HepG2 (cell line): ENCODE measurements around the gene OSBPL5. TPM values are rescaled to one million over a fixed set of nuclear protein-coding genes. Genes with fewer than 3 reads are reported as not detected.

Experiments used
- ATAC-seq: fragments of 200-7000 bp; cut with Tn5 transposase; 3 replicates; pipeline ENCODE4 v1.9.1; 2020; ENCODE audit warnings: mild to moderate bottlenecking, moderate library complexity
- BruUV-seq: library from RNA; stranded (reverse); fragments of 400-500 nt; replicated peaks from 2 replicates; lab custom pipeline; 2021; lab: Mats Ljungman, UMichigan
- CTCF ChIA-PET: fragments of 300-600 bp; formaldehyde crosslinking; extraction: SDS; loops from one replicate; lab custom pipeline; 2021; ENCODE audit warnings: low total read pairs, inconsistent platforms, low intra/inter-chr PET ratio; lab: Yijun Ruan, JAX
- POLR2A ChIA-PET: fragments of 350-600 bp; sonication (Branson Sonifier 250); formaldehyde crosslinking; loops from one replicate; lab custom pipeline; 2020; ENCODE audit warnings: antibody characterized with exemption, inconsistent platforms; lab: Yijun Ruan, JAX
- DNase-seq: peaks from one replicate; pipeline ENCODE4 v3.0.0-alpha.2; 2015; ENCODE audit warnings: low spot score
- FAIRE-seq: peaks from 3 replicates; lab custom pipeline; 2011; peaks lifted over from hg19 to GRCh38; lab: Jason Lieb, UNC
- H2AFZ ChIP-seq: one replicate; pipeline ENCODE4 v1.6.1; 2011; ENCODE audit warnings: low read length, inconsistent platforms
- H3K27ac ChIP-seq: fragments of 300-600 bp; 3 replicates; pipeline ENCODE4 v1.8.0; 2011; ENCODE audit warnings: mixed run types, mild to moderate bottlenecking, mixed read lengths, low read length, inconsistent platforms; ENCODE audit not compliant: insufficient read depth; ENCODE audit errors: extremely low read length
- H3K27me3 ChIP-seq, 2 experiments: fragments of 200-600 bp in 1 of 2; 2 replicates in 1 of 2; 3 replicates in 1 of 2; pipeline versions ENCODE4 v1.6.0 to v1.8.0; 2011; ENCODE audit warnings: low read length in 2 of 2, mild to moderate bottlenecking in 2 of 2, moderate library complexity in 2 of 2, inconsistent platforms in 1 of 2; ENCODE audit not compliant: insufficient read depth in 2 of 2, control insufficient read depth in 1 of 2
- H3K36me3 ChIP-seq, 2 experiments: fragments of 200-600 bp in 1 of 2; replicated peaks in 1 of 2; 2 replicates in 1 of 2; 3 replicates in 1 of 2; pipeline versions ENCODE4 v1.5.1 to v1.8.0; 2011; ENCODE audit warnings: low read length in 2 of 2, inconsistent platforms in 1 of 2; ENCODE audit not compliant: insufficient read depth in 2 of 2, control insufficient read depth in 1 of 2
- H3K4me1 ChIP-seq: 2 replicates; pipeline ENCODE4 v1.5.1; 2012; ENCODE audit warnings: low read length, inconsistent platforms; ENCODE audit not compliant: insufficient read depth
- H3K4me2 ChIP-seq: 2 replicates; pipeline ENCODE4 v1.6.0; 2011; ENCODE audit warnings: low read depth, low read length, inconsistent platforms
- H3K4me3 ChIP-seq, 3 experiments: fragments of 200-600 bp in 1 of 3; sonication (generic), shearing (Covaris generic) in 1 of 3; replicated peaks in 1 of 3; 2 replicates each; pipeline ENCODE4 v1.5.1; 2011 to 2016; ENCODE audit warnings: low read length in 3 of 3, inconsistent platforms in 2 of 3, low read depth in 2 of 3, mild to moderate bottlenecking in 2 of 3, control low read depth in 1 of 3, mixed read lengths in 1 of 3; ENCODE audit not compliant: insufficient read depth in 1 of 3
- H3K79me2 ChIP-seq: one replicate; pipeline ENCODE4 v1.6.1; 2011; ENCODE audit warnings: low read length, inconsistent platforms; ENCODE audit not compliant: insufficient read depth
- H3K9ac ChIP-seq: 2 replicates; pipeline ENCODE4 v1.6.0; 2011; ENCODE audit warnings: mild to moderate bottlenecking, low read depth, low read length, inconsistent platforms; ENCODE audit not compliant: insufficient read depth
- H3K9me3 ChIP-seq: 2 replicates; pipeline ENCODE4 v1.5.1; 2012; ENCODE audit warnings: mild to moderate bottlenecking, low read length
- H4K20me1 ChIP-seq: 2 replicates; pipeline ENCODE4 v1.6.0; 2011; ENCODE audit warnings: inconsistent platforms, mild to moderate bottlenecking, low read length, moderate library complexity; ENCODE audit not compliant: insufficient read depth
- FOXK1 ChIP-seq: sonication (generic); formaldehyde crosslinking; IDR thresholded peaks from 2 replicates; pipeline ENCODE4 v1.4.0; 2020; ENCODE audit warnings: low read depth, missing genetic modification reagents, borderline replicate concordance
- NCOA1 ChIP-seq: sonication (generic); formaldehyde crosslinking; IDR thresholded peaks from 2 replicates; pipeline ENCODE4 v1.9.0; 2021; ENCODE audit warnings: missing genetic modification reagents
- ZNF496 ChIP-seq: sonication (generic); formaldehyde crosslinking; IDR thresholded peaks from 2 replicates; pipeline ENCODE4 v1.8.1; 2023; ENCODE audit warnings: mild to moderate bottlenecking, moderate library complexity, missing genetic modification reagents; ENCODE audit not compliant: insufficient replicate concordance
- ZNF616 ChIP-seq: sonication (generic); formaldehyde crosslinking; IDR thresholded peaks from 2 replicates; pipeline ENCODE4 v1.5.0; 2020; ENCODE audit warnings: low read depth, mild to moderate bottlenecking, missing genetic modification reagents
- WGBS: methylation state at CpG from one replicate; pipeline ENCODE4 v1.1.6; 2017; ENCODE audit warnings: low lambda C conversion rate; 5-methylcytosine and 5-hydroxymethylcytosine counted together
- in situ Hi-C: cut with HindIII; loops from 2 replicates; pipeline ENCODE4 v1.10.0; 2017; ENCODE audit warnings: low pct_unique_long_range_greater_than_20kb; ENCODE audit not compliant: extremely low pct_ligation_motif_present
- intact Hi-C: fragments of 100-400 bp; cut with micrococcal nuclease; formaldehyde crosslinking; loops from one replicate; pipeline ENCODE4 v1.10.0; 2022; ENCODE audit not compliant: unreplicated experiment
- polyA plus RNA-seq, 8 experiments: library from polyadenylated mRNA; depleted of rRNA in 3 of 8; stranded (reverse) in 7 of 8; unstranded in 1 of 8; fragments of >200 nt; fragmentation: Illumina TruSeq in 4 of 8; extraction: Trizol in 4 of 8; gene quantifications; 2 replicates each; pipeline versions ENCODE4 v1.2.1 to v1.2.3, GENCODE V29; 2011 to 2016; ENCODE audit warnings: low read depth in 4 of 8, missing spikeins in 1 of 8, mixed read lengths in 1 of 8; ENCODE audit not compliant: insufficient read depth in 1 of 8
- total RNA-seq, 5 experiments: library from RNA; depleted of rRNA; stranded (reverse); fragments of >200 nt; fragmentation: Illumina TruSeq; extraction: Trizol; gene quantifications; 2 replicates each; pipeline ENCODE4 v1.2.3, GENCODE V29; 2016; ENCODE audit warnings: low read depth in 1 of 5
- TF ChIP-seq, protein P1 (sequence below), 2 experiments: sonication (generic) in 1 of 2; formaldehyde crosslinking in 1 of 2; IDR thresholded peaks; 2 replicates each; pipeline versions ENCODE4 v1.4.0 to v1.6.1; 2016 to 2020; ENCODE audit warnings: borderline replicate concordance in 1 of 2, low read depth in 1 of 2, mild to moderate bottlenecking in 1 of 2, missing genetic modification reagents in 1 of 2

OSBPL5 gene
- total and polyA plus RNA-seq, 2 of the 13 experiments (the other 11 are each of a cell fraction or from before 2014, with no cell fraction given) = not detected

DNA sequence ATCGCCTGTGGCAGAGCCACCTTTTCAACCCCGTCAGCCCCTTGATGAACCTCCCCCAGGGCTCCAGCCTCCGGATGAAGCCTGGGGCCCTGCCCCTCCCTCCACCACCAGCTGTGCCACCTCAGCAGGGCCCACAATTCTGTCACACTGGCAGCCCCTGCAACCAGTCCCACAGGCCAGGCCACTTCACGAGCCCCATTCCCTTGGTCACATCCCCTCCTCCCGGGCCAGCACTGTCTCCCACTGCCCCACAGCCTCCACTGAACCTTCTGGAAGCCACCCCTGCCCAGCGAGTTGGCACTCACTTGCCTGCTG is 19.9 kb downstream of the OSBPL5 start (continued):
- TF ChIP-seq, protein P1, sequence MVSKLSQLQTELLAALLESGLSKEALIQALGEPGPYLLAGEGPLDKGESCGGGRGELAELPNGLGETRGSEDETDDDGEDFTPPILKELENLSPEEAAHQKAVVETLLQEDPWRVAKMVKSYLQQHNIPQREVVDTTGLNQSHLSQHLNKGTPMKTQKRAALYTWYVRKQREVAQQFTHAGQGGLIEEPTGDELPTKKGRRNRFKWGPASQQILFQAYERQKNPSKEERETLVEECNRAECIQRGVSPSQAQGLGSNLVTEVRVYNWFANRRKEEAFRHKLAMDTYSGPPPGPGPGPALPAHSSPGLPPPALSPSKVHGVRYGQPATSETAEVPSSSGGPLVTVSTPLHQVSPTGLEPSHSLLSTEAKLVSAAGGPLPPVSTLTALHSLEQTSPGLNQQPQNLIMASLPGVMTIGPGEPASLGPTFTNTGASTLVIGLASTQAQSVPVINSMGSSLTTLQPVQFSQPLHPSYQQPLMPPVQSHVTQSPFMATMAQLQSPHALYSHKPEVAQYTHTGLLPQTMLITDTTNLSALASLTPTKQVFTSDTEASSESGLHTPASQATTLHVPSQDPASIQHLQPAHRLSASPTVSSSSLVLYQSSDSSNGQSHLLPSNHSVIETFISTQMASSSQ (IDR thresholded peaks at IDR 0.05; ENCODE audit: low read depth) = no peak
- TF ChIP-seq, protein P1 (CRISPR knock-in tag; IDR thresholded peaks at IDR 0.05; ENCODE audit: borderline replicate concordance) = no peak
- TF ChIP-seq ZNF496 (CRISPR knock-in tag) = no peak

DNA sequence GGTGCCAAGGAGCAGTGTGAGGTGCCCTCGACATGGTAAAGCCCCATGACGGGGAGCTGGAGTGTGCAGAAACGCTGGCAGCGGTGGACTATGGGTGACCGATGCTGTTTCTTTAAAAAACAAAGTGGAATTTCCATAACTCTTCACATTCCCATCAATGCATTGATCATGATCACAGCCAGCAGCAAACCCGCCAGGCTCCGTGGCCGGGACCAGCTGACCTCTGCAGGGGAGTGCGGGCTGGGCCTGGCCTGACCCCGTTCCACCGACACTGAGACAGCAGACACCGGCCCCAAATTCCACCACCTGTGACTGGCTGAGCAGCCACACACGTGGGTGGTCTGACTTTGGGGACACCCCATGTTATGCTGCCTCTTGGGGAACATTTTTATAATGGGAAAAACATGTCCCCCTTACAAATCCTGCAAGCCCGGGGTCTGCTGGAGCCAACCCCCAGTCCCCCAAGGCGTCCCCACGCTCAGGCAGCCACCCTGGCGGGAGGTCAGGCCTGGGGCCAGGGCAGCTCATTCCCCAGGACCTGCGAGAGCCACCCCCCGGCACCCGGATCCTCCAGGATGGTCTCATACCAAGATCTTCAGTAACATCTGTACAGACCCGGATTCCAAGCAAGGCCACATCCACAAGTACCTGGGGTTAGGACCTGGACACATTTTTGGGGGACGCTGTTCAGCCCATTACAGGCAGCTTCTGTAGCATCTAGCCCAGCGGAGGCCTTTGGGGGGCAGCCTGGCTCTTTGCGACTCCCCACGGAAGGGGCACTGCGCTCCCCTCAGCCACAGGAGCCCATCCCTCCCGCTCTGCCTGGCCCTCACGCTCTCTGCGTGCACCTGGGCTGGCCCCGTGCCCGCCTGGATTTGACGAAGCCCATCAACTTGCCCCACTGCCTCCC is 20.6 kb downstream of the OSBPL5 start:
- POLR2A ChIA-PET = no interaction called here
- CTCF ChIA-PET = no interaction called here
- peaks cover 26 to 80% of the 10 kb centered on the region in 2 experiments for H3K27me3 ChIP-seq
- DNase-seq (no peak), ATAC-seq (no peak), FAIRE-seq (no peak)
- H3K36me3 ChIP-seq = no peaks in the 10 kb centered on the region
- WGBS = 15% methylated on average over 19 of the region's 32 CpGs
- no peak overlapping the region for H3K9ac ChIP-seq
- in situ Hi-C loops = no loop called here
- no peaks in the 10 kb centered on the region for H3K9me3 ChIP-seq
- H2AFZ ChIP-seq = no peak overlapping the region
- no peak overlapping the region for H3K4me2 ChIP-seq
- H3K79me2 ChIP-seq = no peaks in the 10 kb centered on the region
- H3K4me1 ChIP-seq = no peaks in the 10 kb centered on the region
- BruUV-seq = no TSS peak
- no peak for TF ChIP-seq FOXK1 (CRISPR knock-in tag)
- no peak for TF ChIP-seq NCOA1
- TF ChIP-seq ZNF616 (CRISPR knock-in tag) = no peak
- 0 out of 2 replicates have a peak, but pooled peaks cover 2% of the 10 kb centered on the region for H4K20me1 ChIP-seq
- intact Hi-C loops = no loop called here
- no peak overlapping the region for H3K4me3 ChIP-seq
- no peak overlapping the region for H3K27ac ChIP-seq
